Fibroblast of lung (primary cell): Measurements from ENCODE around the gene ANKRD33.

Experiments used
- CTCF ChIP-seq, 2 donors: IDR thresholded peaks in 1 of 2; conservative IDR thresholded peaks in 1 of 2; 1 replicate in 1 of 2; 2 replicates in 1 of 2; pipeline ENCODE4 v1.5.1; 2011 to 2012; ENCODE audit warnings: low read length in 2 of 2, control low read depth in 1 of 2, inconsistent platforms in 1 of 2, low read depth in 1 of 2, mild to moderate bottlenecking in 1 of 2
- EZH2 ChIP-seq: IDR thresholded peaks from 2 replicates; pipeline ENCODE4 v1.5.1; 2012; ENCODE audit warnings: low read length, control low read depth, mild to moderate bottlenecking; ENCODE audit errors: missing control alignments

- no peak for TF ChIP-seq CTCF (conservative IDR thresholded peaks at IDR 0.05 in 1 of 2, IDR thresholded peaks at IDR 0.05 in 1 of 2; ENCODE audit: low read depth in 1 of 2, low read length in 2 of 2)
- TF ChIP-seq EZH2 = no peak
Observed at GRCh38 chr12:51866762-51867161, 21.1 kb upstream of the ANKRD33 start.
